OCI-LY3 (cell line): ENCODE data around the gene MAPT.

Experiments
- EZH2phosphoT487 ChIP-seq: fragments of 200-600 bp; shearing (Covaris generic); IDR thresholded peaks from 2 replicates; pipeline ENCODE4 v1.6.1; 2018; ENCODE audit warnings: antibody characterized with exemption, mixed run types, low read depth
- TF ChIP-seq, protein P1 (sequence below): fragments of 200-600, 300-600 bp; sonication (generic); IDR thresholded peaks from 2 replicates; pipeline ENCODE4 v1.5.1; 2014; ENCODE audit warnings: antibody characterized with exemption, low read length, low read depth

DNA sequence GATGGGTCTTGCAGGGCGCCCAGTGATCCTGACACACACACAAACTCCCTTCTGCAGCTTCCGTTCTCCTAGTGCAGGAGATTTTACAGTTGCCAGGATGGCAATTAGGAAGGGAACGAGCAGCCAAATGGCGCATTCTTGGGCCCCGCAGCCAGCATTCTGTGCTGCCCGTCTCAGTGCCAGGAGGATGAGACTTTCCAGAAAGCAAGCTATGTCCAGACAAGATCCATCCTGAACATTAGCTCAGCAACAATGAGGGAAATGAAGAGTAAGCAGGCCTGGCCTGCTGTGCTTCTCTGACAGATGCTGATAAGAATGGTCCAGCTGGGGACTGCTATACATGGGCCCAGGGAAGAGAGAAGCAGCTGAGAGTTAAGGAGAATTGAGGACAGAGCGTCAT is 33.2 kb upstream of the MAPT start:
- TF ChIP-seq, protein P1, sequence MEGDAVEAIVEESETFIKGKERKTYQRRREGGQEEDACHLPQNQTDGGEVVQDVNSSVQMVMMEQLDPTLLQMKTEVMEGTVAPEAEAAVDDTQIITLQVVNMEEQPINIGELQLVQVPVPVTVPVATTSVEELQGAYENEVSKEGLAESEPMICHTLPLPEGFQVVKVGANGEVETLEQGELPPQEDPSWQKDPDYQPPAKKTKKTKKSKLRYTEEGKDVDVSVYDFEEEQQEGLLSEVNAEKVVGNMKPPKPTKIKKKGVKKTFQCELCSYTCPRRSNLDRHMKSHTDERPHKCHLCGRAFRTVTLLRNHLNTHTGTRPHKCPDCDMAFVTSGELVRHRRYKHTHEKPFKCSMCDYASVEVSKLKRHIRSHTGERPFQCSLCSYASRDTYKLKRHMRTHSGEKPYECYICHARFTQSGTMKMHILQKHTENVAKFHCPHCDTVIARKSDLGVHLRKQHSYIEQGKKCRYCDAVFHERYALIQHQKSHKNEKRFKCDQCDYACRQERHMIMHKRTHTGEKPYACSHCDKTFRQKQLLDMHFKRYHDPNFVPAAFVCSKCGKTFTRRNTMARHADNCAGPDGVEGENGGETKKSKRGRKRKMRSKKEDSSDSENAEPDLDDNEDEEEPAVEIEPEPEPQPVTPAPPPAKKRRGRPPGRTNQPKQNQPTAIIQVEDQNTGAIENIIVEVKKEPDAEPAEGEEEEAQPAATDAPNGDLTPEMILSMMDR, result no peak
- no peak for TF ChIP-seq EZH2phosphoT487
